ENCODE results near the gene SDK2. TPM values are rescaled to one million over a fixed set of nuclear protein-coding genes. Genes with fewer than 3 reads are reported as not detected.

SDK2 gene
- total RNA-seq, 2 experiments from 2014 or later = 1.4 to 1.6 TPM

DNA sequence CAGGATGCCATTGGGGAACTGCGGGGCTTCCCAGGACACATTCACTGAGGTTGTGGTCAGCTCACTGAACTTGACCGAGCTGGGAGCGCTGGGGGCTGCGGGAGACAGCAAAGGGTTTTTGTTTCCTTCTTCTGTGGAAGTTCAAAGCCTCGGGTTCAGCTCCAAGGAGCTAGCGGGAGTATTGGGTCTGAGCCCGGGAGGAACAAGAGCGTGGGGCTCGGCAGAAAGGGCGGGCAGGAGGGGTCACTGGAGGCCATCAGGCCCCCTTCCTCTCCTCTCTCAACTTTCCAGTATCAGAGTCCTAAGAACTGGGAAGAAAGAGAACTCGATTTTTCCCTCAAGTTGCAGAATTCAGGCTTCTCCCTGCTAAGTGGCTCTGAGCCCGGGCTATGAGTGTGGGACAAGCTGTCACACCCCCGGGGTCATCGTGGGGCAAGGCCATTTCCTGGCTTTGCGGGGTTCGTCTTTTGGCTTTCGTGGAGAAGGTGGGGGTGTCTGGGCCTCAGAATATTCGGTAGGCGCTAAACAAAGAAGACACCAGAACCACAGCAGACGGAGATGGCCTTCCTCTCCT lies 278.9 kb downstream of the SDK2 start:
- Mint-ChIP-seq H3K4me3 (no peak overlapping the region), H3K27me3 (no peaks in the 10 kb centered on the region), H3K4me1 (no peaks in the 10 kb centered on the region), H3K27ac (no peak overlapping the region), H3K9me3 (no peaks in the 10 kb centered on the region), H3K36me3 (no peaks in the 10 kb centered on the region)
- no peak for DNase-seq

DNA sequence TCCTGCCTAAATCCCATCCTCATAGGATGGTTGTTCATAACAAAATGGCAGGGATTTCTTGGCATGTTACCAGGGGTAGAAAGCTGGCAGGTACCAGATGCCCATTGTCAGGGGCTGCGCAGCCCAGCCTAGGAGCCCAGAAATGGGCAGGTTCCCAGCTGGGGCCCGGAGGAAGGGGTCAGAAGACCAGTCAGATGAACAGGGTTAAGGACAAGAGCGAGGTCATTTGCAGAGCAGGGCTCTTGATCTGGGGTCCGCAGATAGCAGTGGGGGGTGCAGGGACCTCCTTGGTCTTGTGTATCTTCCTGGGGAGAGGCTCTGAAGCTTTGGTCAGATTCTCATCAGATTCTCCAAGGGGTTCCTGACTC lies 280.1 kb downstream of the SDK2 start:
- Mint-ChIP-seq H3K27ac (no peak overlapping the region), H3K9me3 (no peaks in the 10 kb centered on the region), H3K4me1 (no peaks in the 10 kb centered on the region), H3K27me3 (no peaks in the 10 kb centered on the region), H3K4me3 (no peak overlapping the region), H3K36me3 (no peaks in the 10 kb centered on the region)
- no peak for DNase-seq

DNA sequence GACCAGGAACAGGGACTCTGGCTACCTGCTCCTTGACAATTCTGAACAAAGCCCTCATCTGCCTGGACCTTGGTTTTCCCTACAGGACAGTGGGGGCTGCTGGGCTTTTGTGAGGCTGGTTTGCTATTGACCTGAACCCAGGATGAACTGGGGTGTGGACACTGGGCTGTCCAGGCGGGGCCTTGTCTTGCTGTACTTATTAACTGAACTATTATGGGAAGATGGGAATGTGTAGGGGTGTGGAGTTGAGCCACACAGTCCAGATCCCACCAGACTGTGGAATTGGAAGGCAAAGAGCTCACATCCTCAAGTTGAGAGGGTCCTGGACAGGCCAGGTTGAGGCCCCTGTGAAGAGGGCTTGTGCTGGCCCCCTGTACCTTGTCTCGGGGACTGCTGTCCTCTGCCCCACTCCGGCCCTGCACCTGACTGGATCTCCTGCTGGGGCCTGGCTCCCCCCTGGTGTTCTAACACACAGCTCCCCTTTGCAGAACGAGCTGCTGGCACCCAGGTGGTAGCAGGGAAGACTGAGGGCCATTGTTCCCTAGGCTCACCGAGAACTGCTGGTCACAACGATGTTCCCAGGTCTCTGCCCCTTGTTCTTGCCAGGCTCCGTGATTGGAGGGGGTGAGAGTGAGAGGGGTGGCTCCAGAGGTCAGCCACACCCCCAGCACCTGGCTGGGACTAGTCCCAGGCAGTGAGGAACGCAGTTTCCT lies 280.6 kb downstream of the SDK2 start:
- Mint-ChIP-seq H3K27ac (no peak overlapping the region), H3K9me3 (no peaks in the 10 kb centered on the region), H3K4me3 (no peak overlapping the region), H3K27me3 (no peaks in the 10 kb centered on the region), H3K4me1 (no peaks in the 10 kb centered on the region), H3K36me3 (no peaks in the 10 kb centered on the region)
- DNase-seq = no peak

DNA sequence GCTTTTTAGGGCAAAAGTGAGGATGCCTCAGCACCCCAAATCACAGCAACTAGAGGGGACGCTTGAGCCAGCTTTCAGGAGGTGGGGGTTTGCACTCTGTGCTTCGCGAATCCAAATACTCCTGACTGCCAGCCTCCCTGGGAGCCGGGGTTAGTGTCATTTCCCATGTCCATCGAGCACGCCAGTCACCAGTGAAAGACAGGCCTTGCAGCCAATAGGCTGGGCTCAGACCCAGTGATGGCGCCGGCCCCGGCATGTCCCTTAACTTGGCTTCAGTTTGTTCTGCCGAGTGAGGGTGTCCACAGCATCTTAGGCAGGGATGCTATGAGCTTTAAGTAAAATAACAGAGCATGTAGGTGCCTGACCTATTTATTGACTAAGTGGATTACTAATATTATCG lies 281.5 kb downstream of the SDK2 start:
- DNase-seq = no peak
- Mint-ChIP-seq H3K27me3 (no peaks in the 10 kb centered on the region), H3K36me3 (no peaks in the 10 kb centered on the region)

DNA sequence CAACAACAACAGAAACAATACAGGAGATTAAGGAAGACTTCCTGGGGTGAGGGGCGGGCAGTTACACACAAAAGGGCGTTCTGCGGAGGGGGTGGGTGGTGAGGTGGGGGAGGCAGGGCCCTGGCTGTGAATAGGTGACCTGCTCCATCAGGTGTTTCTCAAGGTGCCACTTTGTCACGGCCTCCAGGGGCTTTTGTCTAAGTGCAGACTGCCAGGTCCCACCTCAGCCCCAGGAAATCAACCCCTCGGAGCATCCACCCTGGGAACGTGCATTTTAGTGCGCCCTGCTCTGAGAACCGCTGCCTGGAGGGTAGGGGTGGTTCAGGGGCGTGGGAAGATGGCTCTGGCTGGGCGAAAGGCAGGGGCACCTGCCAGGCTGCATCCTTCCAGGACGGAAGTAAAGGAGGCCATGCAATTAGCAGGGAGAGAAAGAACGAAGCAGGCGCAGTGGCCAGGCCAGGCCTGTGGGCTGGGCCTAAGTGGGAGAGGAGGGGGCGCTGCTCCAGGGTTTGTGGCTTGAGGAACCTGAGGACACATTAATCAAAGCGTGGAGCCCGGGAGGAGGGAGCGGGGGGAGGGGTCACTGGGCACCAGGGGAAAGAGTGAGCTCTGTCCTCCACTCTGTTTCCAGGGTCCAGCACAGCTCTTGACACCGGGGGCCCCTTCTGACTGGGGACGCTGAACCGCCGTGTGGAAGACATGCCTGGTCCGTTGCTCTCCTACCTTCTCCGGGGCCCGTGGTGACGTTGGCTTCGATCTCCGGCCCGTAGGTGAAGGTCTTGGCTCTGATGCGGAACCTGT lies 283.1 kb downstream of the SDK2 start:
- no peaks in the 10 kb centered on the region for H3K27me3 Mint-ChIP-seq
- no peak overlapping the region for H3K27ac Mint-ChIP-seq

More for the DNA sequence above, 281.5 kb downstream of the SDK2 start:
- Mint-ChIP-seq H3K9me3 (no peaks in the 10 kb centered on the region), H3K27ac (no peak overlapping the region), H3K4me1 (no peaks in the 10 kb centered on the region), H3K4me3 (no peak overlapping the region)

DNA sequence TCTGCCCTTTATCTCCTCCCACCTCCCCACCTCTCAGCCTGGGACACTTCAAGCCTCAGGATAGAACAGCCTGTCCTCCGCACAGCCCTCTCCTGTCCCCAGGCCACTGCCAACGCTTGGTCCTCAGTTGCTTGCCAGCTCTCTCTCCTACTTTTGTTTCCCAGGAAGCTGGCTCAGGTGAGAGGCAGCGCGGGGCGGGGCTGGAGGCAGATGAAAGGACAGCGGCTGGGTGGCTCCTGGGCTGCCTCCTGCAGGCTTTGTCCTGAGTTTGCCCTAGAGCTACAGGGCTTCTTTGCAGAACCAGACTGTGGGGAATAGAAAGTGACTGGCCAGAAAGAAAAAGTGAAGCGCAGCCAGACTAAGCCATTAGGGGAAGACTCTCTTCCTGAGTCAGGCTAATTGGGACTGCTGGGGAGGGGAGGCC lies 284.2 kb downstream of the SDK2 start:
- Mint-ChIP-seq H3K36me3 (no peaks in the 10 kb centered on the region), H3K4me3 (no peak overlapping the region), H3K4me1 (no peaks in the 10 kb centered on the region), H3K27me3 (no peaks in the 10 kb centered on the region), H3K27ac (no peak overlapping the region), H3K9me3 (no peaks in the 10 kb centered on the region)
- DNase-seq = no peak

More for the DNA sequence above, 283.1 kb downstream of the SDK2 start:
- DNase-seq = no peak
- Mint-ChIP-seq H3K4me1 (no peaks in the 10 kb centered on the region), H3K4me3 (no peak overlapping the region), H3K36me3 (no peaks in the 10 kb centered on the region), H3K9me3 (no peaks in the 10 kb centered on the region)

DNA sequence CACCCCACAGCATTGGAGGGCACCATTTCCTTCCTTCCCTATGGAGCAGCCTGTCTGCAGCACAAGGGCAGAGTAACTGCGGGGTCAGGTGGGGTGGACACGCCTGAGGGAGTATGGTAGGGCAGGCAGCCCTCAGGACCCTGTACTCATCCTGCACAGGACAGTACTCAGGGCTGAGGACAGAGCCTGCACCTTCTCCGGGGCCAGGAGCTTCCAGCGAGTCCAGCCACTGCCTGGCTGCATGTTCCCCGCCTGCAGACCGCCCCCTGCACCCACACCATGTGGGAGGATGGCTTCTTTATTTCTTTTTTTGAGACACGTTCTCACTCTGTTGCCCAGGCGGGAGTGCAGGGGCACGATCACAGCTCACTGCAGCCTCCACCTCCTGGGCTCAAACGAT lies 284.9 kb downstream of the SDK2 start:
- no peak overlapping the region for H3K4me3 Mint-ChIP-seq
- no peaks in the 10 kb centered on the region for H3K9me3 Mint-ChIP-seq
- H3K27ac Mint-ChIP-seq = no peak overlapping the region
- no peaks in the 10 kb centered on the region for H3K27me3 Mint-ChIP-seq
- no peak for DNase-seq
- H3K4me1 Mint-ChIP-seq = no peaks in the 10 kb centered on the region
- H3K36me3 Mint-ChIP-seq = no peaks in the 10 kb centered on the region

DNA sequence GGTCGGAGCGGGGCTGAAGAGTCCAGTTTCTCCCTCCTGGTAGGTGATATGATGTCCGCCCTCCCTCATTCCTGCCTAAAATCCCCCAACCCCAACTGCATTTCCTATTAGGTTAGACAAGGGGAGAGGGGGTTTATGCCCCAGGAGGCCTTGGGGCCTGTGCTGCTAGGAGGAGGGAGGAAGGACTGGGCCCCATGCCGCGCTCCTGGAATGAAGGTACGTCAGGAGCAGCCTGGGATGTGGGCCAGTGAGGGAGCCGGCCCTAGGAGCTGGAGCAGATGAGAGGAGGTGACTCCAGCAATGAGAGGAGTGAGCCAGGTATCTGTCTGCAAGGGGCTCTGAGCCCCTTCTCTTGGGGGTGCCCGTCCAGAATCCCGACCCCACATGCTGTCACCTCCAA lies 285.6 kb downstream of the SDK2 start:
- DNase-seq = no peak

DNA sequence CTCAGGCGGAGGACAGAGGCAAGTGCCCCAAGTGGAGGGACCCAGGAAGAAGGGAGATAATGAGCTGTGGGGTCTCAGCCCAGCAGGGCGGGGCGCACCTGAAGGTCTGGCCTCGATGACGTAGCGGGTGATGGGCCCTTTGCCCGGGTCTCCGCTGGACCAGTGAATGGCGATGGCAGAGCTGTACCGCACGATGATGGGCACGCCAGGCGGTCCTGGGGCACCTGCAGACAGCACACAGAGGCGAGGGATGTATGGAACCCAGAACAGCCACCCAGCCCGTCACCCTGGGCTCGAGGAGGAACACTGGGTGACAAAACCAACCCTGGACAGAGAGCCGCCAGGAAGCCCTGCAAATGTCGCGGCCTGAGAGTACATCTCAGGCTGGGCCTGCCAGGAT lies 286.3 kb downstream of the SDK2 start:
- Mint-ChIP-seq H3K27me3 (no peaks in the 10 kb centered on the region), H3K9me3 (no peaks in the 10 kb centered on the region), H3K4me1 (no peaks in the 10 kb centered on the region), H3K27ac (no peak overlapping the region), H3K36me3 (no peaks in the 10 kb centered on the region), H3K4me3 (no peak overlapping the region)
- no peak for DNase-seq

More for the DNA sequence above, 285.6 kb downstream of the SDK2 start:
- Mint-ChIP-seq H3K4me3 (no peak overlapping the region), H3K9me3 (no peaks in the 10 kb centered on the region), H3K27ac (no peak overlapping the region), H3K27me3 (no peaks in the 10 kb centered on the region), H3K4me1 (no peaks in the 10 kb centered on the region), H3K36me3 (no peaks in the 10 kb centered on the region)

DNA sequence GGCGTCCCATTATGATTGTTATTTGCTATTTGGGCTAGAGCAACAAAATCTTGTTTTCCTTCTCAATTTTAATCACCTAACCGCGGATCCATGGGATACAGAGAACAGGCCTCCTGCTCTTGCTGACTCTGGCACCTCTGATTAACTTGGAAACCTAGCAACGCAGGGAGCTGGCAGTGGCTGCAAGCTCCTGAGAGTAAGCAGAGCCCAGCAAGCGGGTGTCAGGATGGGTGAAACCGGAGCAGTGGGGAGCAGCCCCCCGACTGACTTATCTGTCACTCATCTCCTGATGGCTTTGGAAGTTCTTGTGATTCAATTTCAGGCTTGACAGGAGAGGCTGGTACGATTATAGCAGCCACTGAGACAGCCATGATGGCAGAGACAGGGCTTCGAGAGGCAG lies 286.9 kb downstream of the SDK2 start:
- no peaks in the 10 kb centered on the region for H3K36me3 Mint-ChIP-seq
- DNase-seq = no peak
- no peaks in the 10 kb centered on the region for H3K4me1 Mint-ChIP-seq
- no peaks in the 10 kb centered on the region for H3K9me3 Mint-ChIP-seq
- no peaks in the 10 kb centered on the region for H3K27me3 Mint-ChIP-seq
- H3K4me3 Mint-ChIP-seq = no peak overlapping the region
- H3K27ac Mint-ChIP-seq = no peak overlapping the region

DNA sequence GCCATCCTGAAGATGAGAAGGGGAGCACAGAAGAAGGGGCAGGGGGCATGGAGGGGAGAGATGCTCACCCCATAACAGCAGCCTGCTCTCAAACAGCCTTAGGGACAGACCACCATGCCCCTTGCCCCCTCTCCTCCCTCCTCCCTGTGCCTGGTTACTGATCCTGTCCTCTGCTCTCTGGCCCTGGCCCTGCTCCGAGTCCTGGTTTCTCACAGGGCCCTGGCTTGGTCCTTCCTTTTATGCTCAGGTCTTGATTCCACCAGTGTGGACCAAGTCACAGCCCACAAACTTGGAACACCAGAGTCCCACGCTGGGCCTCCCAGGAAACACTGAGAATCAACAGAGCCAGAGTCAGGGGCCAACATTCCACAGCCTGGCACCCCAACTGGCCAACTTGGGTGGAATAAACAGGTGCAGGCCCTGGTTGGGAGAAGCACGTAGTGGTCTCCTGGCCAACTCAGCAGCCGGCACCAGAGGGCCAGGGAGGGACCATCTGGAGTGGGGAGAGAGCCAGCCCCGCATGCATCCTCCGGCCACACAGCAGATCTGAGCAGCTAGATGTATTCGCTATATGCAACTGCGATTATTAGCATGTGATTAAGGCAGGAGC lies 287.6 kb downstream of the SDK2 start:
- H3K4me1 Mint-ChIP-seq = no peaks in the 10 kb centered on the region
- no peak for DNase-seq
- no peak overlapping the region for H3K4me3 Mint-ChIP-seq
- no peaks in the 10 kb centered on the region for H3K27me3 Mint-ChIP-seq
- no peak overlapping the region for H3K27ac Mint-ChIP-seq
- no peaks in the 10 kb centered on the region for H3K9me3 Mint-ChIP-seq
- no peaks in the 10 kb centered on the region for H3K36me3 Mint-ChIP-seq

DNA sequence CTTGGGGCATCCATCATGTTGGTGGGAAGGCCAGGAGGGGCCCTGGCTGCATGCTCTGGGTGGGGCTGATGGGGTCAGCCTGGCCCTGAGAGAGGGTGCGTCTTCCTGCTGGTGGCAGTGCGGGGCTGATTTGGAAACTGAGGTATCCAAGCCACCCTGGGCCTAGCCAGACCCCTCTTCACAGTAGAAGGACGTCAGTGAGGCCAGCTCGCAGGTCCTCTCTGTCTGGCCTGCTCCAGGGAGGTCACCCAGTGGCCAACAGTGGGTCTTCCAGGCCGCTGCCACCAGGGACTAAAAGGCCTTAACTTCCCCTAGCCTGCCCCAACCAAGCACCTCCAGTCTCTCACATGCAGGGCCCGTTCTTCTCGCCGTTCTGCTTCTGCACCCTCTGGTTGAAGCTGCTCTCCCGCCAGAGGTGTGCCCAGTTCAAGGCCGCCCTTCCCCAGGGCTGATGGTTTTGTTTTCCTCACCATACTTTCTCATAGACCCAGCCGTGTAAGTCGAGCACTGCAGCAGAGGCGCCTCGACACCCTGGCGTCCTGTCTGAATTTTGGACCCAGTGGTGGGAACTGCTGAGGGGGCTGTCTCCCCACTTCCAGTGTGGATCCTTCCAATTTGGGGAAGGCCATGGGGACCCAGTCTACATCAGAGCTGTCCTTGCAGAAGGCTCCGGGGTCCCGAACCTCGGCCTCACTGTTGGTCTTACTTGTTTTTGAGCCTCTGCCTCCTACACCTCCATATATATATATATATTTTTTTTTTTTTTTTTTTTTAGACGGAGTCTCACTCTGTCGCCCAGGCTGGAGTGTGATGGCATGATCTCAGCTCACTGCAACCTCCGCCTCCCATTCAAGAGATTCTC lies 289.6 kb downstream of the SDK2 start:
- no peaks in the 10 kb centered on the region for H3K27me3 Mint-ChIP-seq
- no peak overlapping the region for H3K27ac Mint-ChIP-seq
- no peak overlapping the region for H3K4me3 Mint-ChIP-seq
- H3K4me1 Mint-ChIP-seq = no peaks in the 10 kb centered on the region
- H3K9me3 Mint-ChIP-seq = no peaks in the 10 kb centered on the region
- DNase-seq = no peak
- H3K36me3 Mint-ChIP-seq = no peaks in the 10 kb centered on the region

DNA sequence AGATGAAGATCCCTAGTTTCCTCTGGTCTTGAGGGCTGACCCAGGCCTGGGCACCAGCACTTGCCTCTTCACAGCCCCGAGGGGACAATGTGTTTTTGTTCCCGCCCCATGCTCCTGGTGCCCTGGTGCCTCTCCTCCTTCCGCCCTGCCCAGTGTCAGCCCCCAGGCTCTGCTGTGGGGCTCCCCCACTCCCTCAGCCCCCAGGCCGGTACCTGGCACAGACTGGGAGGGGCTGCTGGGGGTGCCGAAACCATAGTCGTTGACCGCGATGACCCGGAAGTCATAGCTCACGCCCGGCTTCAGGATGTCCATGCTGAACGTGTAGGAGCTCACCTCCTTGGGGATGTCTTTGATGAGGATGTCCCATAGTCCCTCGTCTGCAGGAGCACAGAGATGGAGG lies 292.0 kb downstream of the SDK2 start:
- H3K36me3 Mint-ChIP-seq = no peaks in the 10 kb centered on the region
- H3K27ac Mint-ChIP-seq = no peak overlapping the region
- no peak overlapping the region for H3K4me3 Mint-ChIP-seq
- H3K27me3 Mint-ChIP-seq = no peaks in the 10 kb centered on the region
- no peaks in the 10 kb centered on the region for H3K4me1 Mint-ChIP-seq
- no peaks in the 10 kb centered on the region for H3K9me3 Mint-ChIP-seq
- no peak for DNase-seq

DNA sequence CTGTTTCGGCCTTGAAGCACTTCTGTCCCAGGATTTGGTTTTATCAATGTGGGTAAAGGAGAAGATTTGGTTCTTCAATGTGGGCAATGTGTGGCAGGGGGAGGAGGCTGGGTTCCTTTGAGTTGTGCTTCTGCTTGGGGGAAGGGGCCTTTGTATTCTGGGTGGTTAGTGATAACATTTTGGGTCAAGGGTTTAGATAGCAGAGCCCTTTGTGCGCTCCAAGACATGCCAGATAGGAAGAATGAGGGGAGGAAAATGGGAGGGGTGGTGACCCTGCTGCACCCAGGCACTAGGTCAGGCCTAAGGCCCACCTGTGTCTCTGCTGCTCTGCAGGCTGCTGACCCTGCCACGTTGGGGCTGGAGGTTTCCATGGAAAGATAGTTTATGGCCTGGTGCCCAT lies 292.5 kb downstream of the SDK2 start:
- DNase-seq = no peak
- no peaks in the 10 kb centered on the region for H3K27me3 Mint-ChIP-seq
- no peaks in the 10 kb centered on the region for H3K4me1 Mint-ChIP-seq
- no peak overlapping the region for H3K27ac Mint-ChIP-seq
- H3K36me3 Mint-ChIP-seq = no peaks in the 10 kb centered on the region
- no peak overlapping the region for H3K4me3 Mint-ChIP-seq
- H3K9me3 Mint-ChIP-seq = no peaks in the 10 kb centered on the region

DNA sequence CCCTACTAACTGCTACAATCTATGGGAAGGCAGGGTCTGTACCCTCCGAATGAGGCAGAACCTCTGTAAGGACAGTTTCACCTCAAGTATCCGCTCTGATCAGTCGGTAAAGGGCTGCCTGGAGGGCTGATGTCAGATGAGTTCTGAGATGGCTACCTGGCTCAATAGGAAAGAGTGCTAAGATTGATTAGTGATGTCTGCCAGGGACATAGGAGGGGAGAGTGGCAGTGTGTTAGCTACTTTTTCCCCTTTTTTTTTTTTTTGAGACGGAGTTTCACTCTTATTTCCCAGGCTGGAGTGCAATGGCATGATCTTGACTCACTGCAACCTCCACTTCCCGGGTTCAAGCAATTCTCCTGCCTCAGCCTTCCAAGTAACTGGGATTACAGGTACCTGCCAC lies 293.4 kb downstream of the SDK2 start:
- H3K9me3 Mint-ChIP-seq = no peaks in the 10 kb centered on the region
- DNase-seq = no peak
- H3K4me1 Mint-ChIP-seq = no peaks in the 10 kb centered on the region
- H3K4me3 Mint-ChIP-seq = no peak overlapping the region
- no peaks in the 10 kb centered on the region for H3K36me3 Mint-ChIP-seq
- no peaks in the 10 kb centered on the region for H3K27me3 Mint-ChIP-seq
- no peak overlapping the region for H3K27ac Mint-ChIP-seq

Data from activated naive CD8-positive, alpha-beta T cell treated with anti-CD3 and anti-CD28 coated beads for 36 hours (primary cell).